HepG2 (cell line): Measurements from ENCODE around the gene LRP2.

Experiments
- ARNT2 ChIP-seq: sonication (generic); formaldehyde crosslinking; IDR thresholded peaks from 2 replicates; pipeline ENCODE4 v1.8.0; 2022; ENCODE audit warnings: mild to moderate bottlenecking, low read depth, missing genetic modification reagents, moderate library complexity
- CTCF ChIP-seq: sonication (generic); formaldehyde crosslinking; IDR thresholded peaks from 2 replicates; pipeline ENCODE4 v1.5.0; 2020; ENCODE audit warnings: mild to moderate bottlenecking, missing genetic modification reagents, moderate library complexity
- FOXA1 ChIP-seq, 2 experiments: fragments of 450-650 bp in 1 of 2; sonication (generic) in 1 of 2; formaldehyde crosslinking in 1 of 2; IDR thresholded peaks; 2 replicates each; pipeline versions ENCODE4 v1.4.0 to v1.6.1; 2016 to 2020; ENCODE audit warnings: missing genetic modification reagents in 1 of 2
- FOXJ3 ChIP-seq: sonication (generic); formaldehyde crosslinking; IDR thresholded peaks from 2 replicates; pipeline ENCODE4 v1.4.0; 2020; ENCODE audit warnings: missing genetic modification reagents, mild to moderate bottlenecking, borderline replicate concordance
- NR2F1 ChIP-seq, 2 experiments: fragments of 450-650 bp in 1 of 2; formaldehyde crosslinking in 1 of 2; IDR thresholded peaks; 2 replicates each; pipeline versions ENCODE4 v1.5.0 to v1.6.1; 2016 to 2020; ENCODE audit warnings: mild to moderate bottlenecking in 1 of 2, missing compliant biosample characterization in 1 of 2, missing genetic modification reagents in 1 of 2, moderate library complexity in 1 of 2
- SIN3A ChIP-seq: IDR thresholded peaks from 2 replicates; pipeline ENCODE4 v1.6.1; 2011; ENCODE audit warnings: low read depth, mild to moderate bottlenecking, control low read depth, low read length, borderline replicate concordance
- ZBTB33 ChIP-seq: sonication (generic); formaldehyde crosslinking; IDR thresholded peaks from 2 replicates; pipeline ENCODE4 v1.4.0; 2020; ENCODE audit warnings: missing genetic modification reagents
- ZBTB44 ChIP-seq: sonication (generic); formaldehyde crosslinking; IDR thresholded peaks from 2 replicates; pipeline ENCODE4 v1.4.0; 2020; ENCODE audit warnings: missing genetic modification reagents

- TF ChIP-seq ZBTB33 (no peak), SIN3A (no peak), FOXJ3 (CRISPR knock-in tag) (no peak), CTCF (CRISPR knock-in tag) (no peak), FOXA1 (IDR thresholded peaks at IDR 0.05) (no peak), FOXA1 (CRISPR knock-in tag; IDR thresholded peaks at IDR 0.05) (no peak), ZBTB44 (CRISPR knock-in tag) (no peak), ARNT2 (CRISPR knock-in tag) (no peak), NR2F1 (CRISPR knock-in tag; IDR thresholded peaks at IDR 0.05) (no peak)
Measured at GRCh38 chr2:169139145-169139544, 223.2 kb downstream of the LRP2 start.
